Cortex of kidney (tissue), 1 donor: Measurements from ENCODE around the gene TRIM71.
"Not testable (repeated sequence)": the region's sequence is repeated elsewhere in the genome, so short reads cannot be mapped to it uniquely, and the experiment has no call there.

Experiments
- DNase-seq: peaks from one replicate; lab custom pipeline; 2025; lab: John Stamatoyannopoulos, UW

The TRIM71 gene

GRCh38 chr3:32939531-32940284 lies 121.9 kb downstream of the TRIM71 start:
- DNase-seq: not testable (repeated sequence)

DNA sequence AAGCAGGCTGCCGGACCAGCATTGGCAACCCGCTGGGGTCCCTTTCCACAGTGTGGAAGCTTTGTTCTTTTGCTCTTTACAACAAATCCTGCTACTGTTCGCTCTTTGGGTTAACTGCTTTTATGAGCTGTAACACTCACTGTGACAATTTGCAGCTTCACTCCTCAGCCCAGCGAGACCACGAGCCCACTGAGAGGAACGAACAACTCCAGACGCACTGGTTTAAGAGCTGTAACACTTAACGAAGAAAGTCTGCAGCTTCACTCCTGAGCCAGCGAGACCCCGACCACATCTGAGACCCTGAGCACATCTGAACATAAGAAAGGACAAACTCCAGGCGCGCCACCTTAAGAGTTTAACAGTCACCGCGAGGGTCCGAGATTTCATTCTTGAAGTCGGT lies 122.9 kb downstream of the TRIM71 start:
- no peak for DNase-seq

GRCh38 chr3:32945136-32945535 lies 127.3 kb downstream of the TRIM71 start:
- DNase-seq: no peak

DNA sequence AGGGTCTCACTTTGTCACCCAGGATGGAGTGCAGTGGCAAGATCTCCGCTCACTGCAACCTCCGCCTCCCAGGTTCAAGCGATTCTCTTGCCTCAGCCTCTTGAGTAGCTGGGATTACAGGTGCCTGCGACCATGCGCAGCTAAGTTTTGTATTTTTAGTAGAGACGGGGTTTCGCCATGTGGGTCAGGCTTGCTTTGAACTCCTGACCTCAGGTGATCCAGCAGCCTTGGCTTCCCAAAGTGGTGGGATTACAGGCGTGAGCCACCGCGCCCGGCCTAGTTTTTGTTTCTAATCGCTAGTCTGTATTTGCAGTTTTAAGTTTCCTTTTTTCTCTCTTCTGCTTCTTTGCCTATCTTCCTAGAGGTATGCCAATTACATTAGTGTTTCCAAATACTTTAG lies 127.8 kb downstream of the TRIM71 start:
- DNase-seq: not testable (repeated sequence)

GRCh38 chr3:32946973-32947788 lies 129.4 kb downstream of the TRIM71 start:
- no peak for DNase-seq
